Panc1 (cell line): ENCODE results near the gene PARVB.

Source experiments
- POLR2AphosphoS5 ChIP-seq: IDR thresholded peaks from 2 replicates; pipeline ENCODE4 v1.6.1; 2012; ENCODE audit warnings: mild to moderate bottlenecking, low read depth, low read length, moderate library complexity
- REST ChIP-seq, 2 experiments: IDR thresholded peaks; 2 replicates each; pipeline ENCODE4 v1.6.1; 2011 to 2012; ENCODE audit warnings: low read depth in 2 of 2, control low read depth in 1 of 2, low read length in 1 of 2, mild to moderate bottlenecking in 1 of 2, moderate library complexity in 1 of 2; ENCODE audit not compliant: insufficient read depth in 1 of 2
- SIN3A ChIP-seq: IDR thresholded peaks from 2 replicates; pipeline ENCODE4 v1.6.1; 2012; ENCODE audit warnings: low read depth, mild to moderate bottlenecking, low read length, moderate library complexity, borderline replicate concordance; ENCODE audit not compliant: insufficient read depth
- TCF7L2 ChIP-seq: IDR thresholded peaks from 2 replicates; pipeline ENCODE4 v1.6.1; 2011; ENCODE audit warnings: mild to moderate bottlenecking, low read depth, low read length, inconsistent platforms
- TF ChIP-seq, protein P1 (sequence below): fragments of 450-650 bp; IDR thresholded peaks from 2 replicates; pipeline ENCODE4 v1.5.1; 2017; ENCODE audit warnings: mild to moderate bottlenecking

DNA sequence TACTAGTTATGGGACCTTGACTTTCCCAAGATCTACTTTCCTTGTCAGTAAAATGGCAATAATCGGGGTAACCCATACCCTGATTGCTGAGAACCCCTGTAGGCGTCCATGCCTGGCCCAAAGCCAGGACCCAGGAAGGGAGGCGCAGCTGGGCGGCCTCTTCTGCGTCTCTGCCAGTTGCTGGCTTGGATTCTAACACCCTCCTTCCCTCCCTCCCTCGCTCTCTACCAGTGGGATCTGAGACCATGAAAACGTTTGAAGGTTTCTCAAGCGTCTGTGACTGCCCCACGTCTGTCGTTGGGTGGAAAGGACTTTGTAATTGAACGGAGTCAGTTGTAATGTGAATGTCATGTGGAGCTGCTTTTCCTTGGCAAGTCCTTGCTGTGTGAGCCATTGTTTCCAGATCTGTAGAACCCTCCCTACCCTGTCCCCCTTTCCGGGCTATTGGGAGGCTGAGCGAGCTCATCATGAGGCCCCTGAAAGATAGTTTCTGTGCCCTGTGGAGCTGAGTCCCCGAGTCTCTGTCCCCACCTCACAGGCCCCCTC, 47.8 kb downstream of the PARVB start:
- TF ChIP-seq, protein P1, sequence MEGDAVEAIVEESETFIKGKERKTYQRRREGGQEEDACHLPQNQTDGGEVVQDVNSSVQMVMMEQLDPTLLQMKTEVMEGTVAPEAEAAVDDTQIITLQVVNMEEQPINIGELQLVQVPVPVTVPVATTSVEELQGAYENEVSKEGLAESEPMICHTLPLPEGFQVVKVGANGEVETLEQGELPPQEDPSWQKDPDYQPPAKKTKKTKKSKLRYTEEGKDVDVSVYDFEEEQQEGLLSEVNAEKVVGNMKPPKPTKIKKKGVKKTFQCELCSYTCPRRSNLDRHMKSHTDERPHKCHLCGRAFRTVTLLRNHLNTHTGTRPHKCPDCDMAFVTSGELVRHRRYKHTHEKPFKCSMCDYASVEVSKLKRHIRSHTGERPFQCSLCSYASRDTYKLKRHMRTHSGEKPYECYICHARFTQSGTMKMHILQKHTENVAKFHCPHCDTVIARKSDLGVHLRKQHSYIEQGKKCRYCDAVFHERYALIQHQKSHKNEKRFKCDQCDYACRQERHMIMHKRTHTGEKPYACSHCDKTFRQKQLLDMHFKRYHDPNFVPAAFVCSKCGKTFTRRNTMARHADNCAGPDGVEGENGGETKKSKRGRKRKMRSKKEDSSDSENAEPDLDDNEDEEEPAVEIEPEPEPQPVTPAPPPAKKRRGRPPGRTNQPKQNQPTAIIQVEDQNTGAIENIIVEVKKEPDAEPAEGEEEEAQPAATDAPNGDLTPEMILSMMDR, result no peak
- no peak for TF ChIP-seq POLR2AphosphoS5
- TF ChIP-seq TCF7L2, result no peak
- TF ChIP-seq REST (IDR thresholded peaks at IDR 0.05; ENCODE audit: insufficient read depth in 1 of 2, low read depth in 2 of 2, low read length in 1 of 2), result no peak
- no peak for TF ChIP-seq SIN3A
